Kidney epithelial cell (primary cell): ENCODE data around the gene SLC39A8. TPM values are rescaled to one million over a fixed set of nuclear protein-coding genes. Genes with fewer than 3 reads are reported as not detected.

Source experiments
- DNase-seq: peaks from one replicate; pipeline ENCODE4 v3.0.0-alpha.2; 2010; ENCODE audit warnings: low read depth
- H3K27me3 ChIP-seq: 2 replicates; pipeline ENCODE4 v1.6.0; 2011; ENCODE audit warnings: low read length; ENCODE audit not compliant: control insufficient read depth, insufficient read depth
- H3K36me3 ChIP-seq: 2 replicates; pipeline ENCODE4 v1.5.1; 2011; ENCODE audit warnings: low read length; ENCODE audit not compliant: control insufficient read depth, insufficient read depth
- H3K4me3 ChIP-seq: 2 replicates; pipeline ENCODE4 v1.5.1; 2011; ENCODE audit warnings: low read depth, mild to moderate bottlenecking, control low read depth, low read length
- CTCF ChIP-seq: IDR thresholded peaks from 2 replicates; pipeline ENCODE4 v1.5.1; 2011; ENCODE audit warnings: mild to moderate bottlenecking, moderate library complexity, low read length, control low read depth, inconsistent platforms; ENCODE audit not compliant: insufficient read depth, poor library complexity, severe bottlenecking
- total RNA-seq: library from RNA; depleted of rRNA; stranded (reverse); fragments of >200 nt; gene quantifications from 2 replicates; pipeline ENCODE4 v1.2.3, GENCODE V29; 2015

Gene SLC39A8
- total RNA-seq, 1 donor from 2014 or later = 15.8 TPM

GRCh38 chr4:102321260-102321995 lies 23.9 kb downstream of the SLC39A8 start:
- H3K27me3 ChIP-seq = no peaks in the 10 kb centered on the region
- TF ChIP-seq CTCF = no peak
- no peaks in the 10 kb centered on the region for H3K36me3 ChIP-seq
- no peak overlapping the region for H3K4me3 ChIP-seq
- DNase-seq = no peak

- no peak for DNase-seq
- no peak for TF ChIP-seq CTCF
- no peaks in the 10 kb centered on the region for H3K27me3 ChIP-seq
Observed at GRCh38 chr4:102319594-102319993, 25.7 kb downstream of the SLC39A8 start.

GRCh38 chr4:102318526-102318925 lies 26.8 kb downstream of the SLC39A8 start:
- H3K36me3 ChIP-seq = no peaks in the 10 kb centered on the region
- H3K4me3 ChIP-seq = no peak overlapping the region
- DNase-seq = no peak
- H3K27me3 ChIP-seq = no peaks in the 10 kb centered on the region
- no peak for TF ChIP-seq CTCF

More at GRCh38 chr4:102319594-102319993, 25.7 kb downstream of the SLC39A8 start:
- Histone ChIP-seq H3K36me3 (no peaks in the 10 kb centered on the region), H3K4me3 (no peak overlapping the region)

- no peak overlapping the region for H3K4me3 ChIP-seq
- TF ChIP-seq CTCF = no peak
- no peaks in the 10 kb centered on the region for H3K36me3 ChIP-seq
- no peaks in the 10 kb centered on the region for H3K27me3 ChIP-seq
- DNase-seq = no peak
Observed at GRCh38 chr4:102318105-102318504, 27.2 kb downstream of the SLC39A8 start.

- no peak for DNase-seq
- H3K36me3 ChIP-seq = no peaks in the 10 kb centered on the region
- no peak overlapping the region for H3K4me3 ChIP-seq
- H3K27me3 ChIP-seq = no peaks in the 10 kb centered on the region
- TF ChIP-seq CTCF = no peak
Observed at GRCh38 chr4:102317459-102317858, 27.8 kb downstream of the SLC39A8 start.

- Histone ChIP-seq H3K4me3 (no peak overlapping the region), H3K27me3 (no peaks in the 10 kb centered on the region), H3K36me3 (no peaks in the 10 kb centered on the region)
- no peak for TF ChIP-seq CTCF
- DNase-seq = no peak
Observed at GRCh38 chr4:102316585-102316984, 28.7 kb downstream of the SLC39A8 start.
